GM21619 (cell line): ENCODE measurements around the gene IRX2.

Experiments
- ATAC-seq: cut with Tn5 transposase; IDR thresholded peaks from one replicate; pipeline ENCODE4 v1.9.1; 2021; ENCODE audit not compliant: unreplicated experiment

IRX2 gene

GRCh38 chr5:2741956-2742355 lies 9.5 kb downstream of the IRX2 start:
- ATAC-seq, result no peak

GRCh38 chr5:2740876-2741555 lies 10.5 kb downstream of the IRX2 start:
- ATAC-seq, result no peak

GRCh38 chr5:2740051-2740875 lies 11.2 kb downstream of the IRX2 start:
- ATAC-seq, result no peak

GRCh38 chr5:2739360-2740050 lies 12.0 kb downstream of the IRX2 start:
- ATAC-seq, result no peak

- ATAC-seq, result no peak
Measured at GRCh38 chr5:2738700-2739359, 12.6 kb downstream of the IRX2 start.

GRCh38 chr5:2738156-2738699 lies 13.2 kb downstream of the IRX2 start:
- no peak for ATAC-seq

GRCh38 chr5:2737273-2738155 lies 14.0 kb downstream of the IRX2 start:
- no peak for ATAC-seq

GRCh38 chr5:2736872-2737271 lies 14.6 kb downstream of the IRX2 start:
- ATAC-seq, result no peak

GRCh38 chr5:2735996-2736395 lies 15.5 kb downstream of the IRX2 start:
- no peak for ATAC-seq

- no peak for ATAC-seq
Measured at GRCh38 chr5:2732850-2733249, 18.6 kb downstream of the IRX2 start.

GRCh38 chr5:2732004-2732403 lies 19.5 kb downstream of the IRX2 start:
- ATAC-seq, result no peak

- no peak for ATAC-seq
Measured at GRCh38 chr5:2729189-2729588, 22.3 kb downstream of the IRX2 start.

- no peak for ATAC-seq
Measured at GRCh38 chr5:2727550-2727949, 23.9 kb downstream of the IRX2 start.

- no peak for ATAC-seq
Measured at GRCh38 chr5:2725980-2726765, 25.3 kb downstream of the IRX2 start.

- ATAC-seq, result no peak
Measured at GRCh38 chr5:2724831-2725230, 26.6 kb downstream of the IRX2 start.

GRCh38 chr5:2724031-2724581 lies 27.4 kb downstream of the IRX2 start:
- ATAC-seq, result no peak

GRCh38 chr5:2722901-2723300 lies 28.6 kb downstream of the IRX2 start:
- ATAC-seq, result no peak

- ATAC-seq, result no peak
Measured at GRCh38 chr5:2721385-2722138, 29.9 kb downstream of the IRX2 start.
